ENCODE data around the gene TDRD12. TPM values are rescaled to one million over a fixed set of nuclear protein-coding genes. Genes with fewer than 3 reads are reported as not detected.

The TDRD12 gene
- total and polyA plus RNA-seq, 2 of the 13 experiments (the other 11 are each of a cell fraction or from before 2014, with no cell fraction given): 0.03 to 0.40 TPM

DNA sequence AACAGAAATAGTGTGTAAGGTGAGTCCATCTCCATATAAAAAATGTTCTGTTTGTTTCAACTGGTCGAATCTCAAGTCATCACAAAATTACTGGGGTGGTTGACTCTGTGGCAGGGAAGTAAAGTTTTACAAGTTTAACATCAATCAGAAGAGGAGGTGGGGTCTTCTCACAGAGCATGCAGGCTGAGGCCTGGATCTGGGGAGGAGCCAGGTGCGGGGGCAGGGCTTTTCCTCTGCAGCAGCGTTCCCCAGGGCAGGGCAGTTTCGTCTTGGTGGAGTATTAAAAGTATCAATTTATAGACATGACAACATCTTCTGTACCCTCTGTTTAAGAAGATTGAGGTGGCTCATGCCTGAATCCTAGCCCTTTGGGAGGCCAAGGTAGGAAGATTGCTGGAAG lies 81.2 kb downstream of the TDRD12 start:
- no TSS peak for BruUV-seq (replicated peaks)
- ChIA-PET POLR2A (no interaction called here), CTCF (ENCODE audit: low intra/inter-chr PET ratio, low total read pairs) (no interaction called here)
- H3K4me2 ChIP-seq (ENCODE audit: low read depth, low read length): no peak overlapping the region
- DNase-seq (ENCODE audit: low spot score) (no peak), ATAC-seq (no peak), FAIRE-seq (no peak)
- H3K9me3 ChIP-seq (ENCODE audit: low read length): no peaks in the 10 kb centered on the region
- intact Hi-C loops (cut with micrococcal nuclease; ENCODE audit: unreplicated experiment): no loop called here
- no peak overlapping the region for H3K4me3 ChIP-seq (replicated peaks in 1 of 3; ENCODE audit: insufficient read depth in 1 of 3, low read depth in 2 of 3, low read length in 3 of 3)
- H2AFZ ChIP-seq (ENCODE audit: low read length): no peak overlapping the region
- no peak overlapping the region for H3K27ac ChIP-seq (ENCODE audit: extremely low read length, insufficient read depth, low read length)
- TF ChIP-seq, protein P1, sequence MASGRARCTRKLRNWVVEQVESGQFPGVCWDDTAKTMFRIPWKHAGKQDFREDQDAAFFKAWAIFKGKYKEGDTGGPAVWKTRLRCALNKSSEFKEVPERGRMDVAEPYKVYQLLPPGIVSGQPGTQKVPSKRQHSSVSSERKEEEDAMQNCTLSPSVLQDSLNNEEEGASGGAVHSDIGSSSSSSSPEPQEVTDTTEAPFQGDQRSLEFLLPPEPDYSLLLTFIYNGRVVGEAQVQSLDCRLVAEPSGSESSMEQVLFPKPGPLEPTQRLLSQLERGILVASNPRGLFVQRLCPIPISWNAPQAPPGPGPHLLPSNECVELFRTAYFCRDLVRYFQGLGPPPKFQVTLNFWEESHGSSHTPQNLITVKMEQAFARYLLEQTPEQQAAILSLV (CRISPR knock-in tag; IDR thresholded peaks at IDR 0.05; ENCODE audit: borderline replicate concordance): no peak
- TF ChIP-seq, protein P2, sequence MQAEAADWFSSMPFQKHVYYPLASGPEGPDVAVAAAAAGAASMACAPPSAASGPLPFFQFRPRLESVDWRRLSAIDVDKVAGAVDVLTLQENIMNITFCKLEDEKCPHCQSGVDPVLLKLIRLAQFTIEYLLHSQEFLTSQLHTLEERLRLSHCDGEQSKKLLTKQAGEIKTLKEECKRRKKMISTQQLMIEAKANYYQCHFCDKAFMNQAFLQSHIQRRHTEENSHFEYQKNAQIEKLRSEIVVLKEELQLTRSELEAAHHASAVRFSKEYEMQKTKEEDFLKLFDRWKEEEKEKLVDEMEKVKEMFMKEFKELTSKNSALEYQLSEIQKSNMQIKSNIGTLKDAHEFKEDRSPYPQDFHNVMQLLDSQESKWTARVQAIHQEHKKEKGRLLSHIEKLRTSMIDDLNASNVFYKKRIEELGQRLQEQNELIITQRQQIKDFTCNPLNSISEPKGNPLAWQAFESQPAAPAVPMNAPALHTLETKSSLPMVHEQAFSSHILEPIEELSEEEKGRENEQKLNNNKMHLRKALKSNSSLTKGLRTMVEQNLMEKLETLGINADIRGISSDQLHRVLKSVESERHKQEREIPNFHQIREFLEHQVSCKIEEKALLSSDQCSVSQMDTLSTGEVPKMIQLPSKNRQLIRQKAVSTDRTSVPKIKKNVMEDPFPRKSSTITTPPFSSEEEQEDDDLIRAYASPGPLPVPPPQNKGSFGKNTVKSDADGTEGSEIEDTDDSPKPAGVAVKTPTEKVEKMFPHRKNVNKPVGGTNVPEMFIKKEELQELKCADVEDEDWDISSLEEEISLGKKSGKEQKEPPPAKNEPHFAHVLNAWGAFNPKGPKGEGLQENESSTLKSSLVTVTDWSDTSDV (CRISPR knock-in tag; IDR thresholded peaks at IDR 0.05): no peak
- TF ChIP-seq NCOA5 (CRISPR knock-in tag; IDR thresholded peaks at IDR 0.05): no peak
- no peak for TF ChIP-seq MED13 (CRISPR knock-in tag; IDR thresholded peaks at IDR 0.05)
- TF ChIP-seq ZBTB43 (CRISPR knock-in tag; conservative IDR thresholded peaks at IDR 0.05): no peak
- TF ChIP-seq AGO2 (optimal IDR thresholded peaks at IDR 0.05; ENCODE audit: low read depth, low read length): no peak
- no peak for TF ChIP-seq CCDC6 (CRISPR knock-in tag; IDR thresholded peaks at IDR 0.05)
- no peak for TF ChIP-seq MEF2D (CRISPR knock-in tag; IDR thresholded peaks at IDR 0.05)
- TF ChIP-seq HIVEP1 (CRISPR knock-in tag; IDR thresholded peaks at IDR 0.05): no peak
- TF ChIP-seq ZNF124 (CRISPR knock-in tag; IDR thresholded peaks at IDR 0.05): no peak
- TF ChIP-seq NR3C1 (CRISPR knock-in tag; IDR thresholded peaks at IDR 0.05): no peak
- in situ Hi-C loops (cut with HindIII; ENCODE audit: extremely low pct_ligation_motif_present, low pct_unique_long_range_greater_than_20kb): no loop called here
- H3K9ac ChIP-seq (ENCODE audit: insufficient read depth, low read depth, low read length): no peak overlapping the region
- no peaks in the 10 kb centered on the region for H3K36me3 ChIP-seq (replicated peaks in 1 of 2; ENCODE audit: control insufficient read depth in 1 of 2, insufficient read depth in 2 of 2, low read length in 2 of 2)
- H3K27me3 ChIP-seq (ENCODE audit: control insufficient read depth in 1 of 2, insufficient read depth in 2 of 2, low read length in 2 of 2): peaks cover 0 to 11% of the 10 kb centered on the region in 2 experiments; a peak in 1 of 5 replicates
- H3K79me2 ChIP-seq (ENCODE audit: insufficient read depth, low read length): no peaks in the 10 kb centered on the region
- no peaks in the 10 kb centered on the region for H4K20me1 ChIP-seq (ENCODE audit: insufficient read depth, low read length)
- 16% methylated on average over 4 of the region's 4 CpGs for WGBS (ENCODE audit: low lambda C conversion rate)
- no peaks in the 10 kb centered on the region for H3K4me1 ChIP-seq (ENCODE audit: insufficient read depth, low read length)

Data from HepG2 (cell line).